NCI-H446 (cell line): ENCODE measurements around the gene MRPL21.
"Not testable (repeated sequence)": the region's sequence is repeated elsewhere in the genome, so short reads cannot be mapped to it uniquely, and the experiment has no call there.

Source experiments
- DNase-seq, 2 experiments: peaks; one replicate each; lab custom pipeline; 2025; lab: John Stamatoyannopoulos, UW

MRPL21 gene

DNA sequence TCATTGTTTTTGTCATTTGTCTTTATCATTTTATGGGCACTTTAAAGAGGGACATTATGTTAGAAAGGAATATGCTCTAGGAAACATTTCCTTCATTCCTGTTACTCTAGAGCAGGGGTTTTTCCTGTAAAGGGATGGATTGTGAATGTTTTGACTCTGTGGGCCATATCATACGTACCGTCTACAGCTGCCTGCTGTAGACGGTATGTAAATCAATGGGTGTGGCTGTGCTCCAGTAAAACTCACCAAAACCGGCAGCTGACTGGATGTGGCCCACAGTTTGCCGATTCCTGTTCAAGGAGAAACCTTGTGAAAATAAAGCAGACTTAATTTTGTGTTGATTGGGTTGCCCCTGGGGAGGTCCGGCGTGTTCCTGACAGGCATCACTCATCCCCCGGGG lies 7.3 kb upstream of the MRPL21 start:
- no peak for DNase-seq

DNA sequence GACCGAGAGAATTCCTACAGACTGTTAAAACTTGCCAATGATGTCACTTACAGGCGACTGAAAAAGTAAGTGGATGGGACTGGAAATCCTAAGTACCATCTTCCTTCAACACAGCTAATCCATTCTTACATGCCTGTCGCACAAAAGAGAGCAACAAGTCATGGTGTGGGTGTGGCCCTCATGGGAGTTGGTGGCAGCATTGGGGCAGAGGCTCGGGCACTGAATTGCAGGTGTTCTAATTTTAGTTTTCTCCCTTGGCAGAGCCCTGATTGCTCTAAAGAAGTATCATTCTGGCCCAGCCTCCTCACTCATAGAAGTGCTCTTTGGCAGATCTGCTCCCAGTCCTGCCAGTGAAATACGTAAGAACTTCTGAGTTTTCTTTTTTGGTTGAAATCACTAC lies 4.6 kb upstream of the MRPL21 start:
- DNase-seq = no peak

DNA sequence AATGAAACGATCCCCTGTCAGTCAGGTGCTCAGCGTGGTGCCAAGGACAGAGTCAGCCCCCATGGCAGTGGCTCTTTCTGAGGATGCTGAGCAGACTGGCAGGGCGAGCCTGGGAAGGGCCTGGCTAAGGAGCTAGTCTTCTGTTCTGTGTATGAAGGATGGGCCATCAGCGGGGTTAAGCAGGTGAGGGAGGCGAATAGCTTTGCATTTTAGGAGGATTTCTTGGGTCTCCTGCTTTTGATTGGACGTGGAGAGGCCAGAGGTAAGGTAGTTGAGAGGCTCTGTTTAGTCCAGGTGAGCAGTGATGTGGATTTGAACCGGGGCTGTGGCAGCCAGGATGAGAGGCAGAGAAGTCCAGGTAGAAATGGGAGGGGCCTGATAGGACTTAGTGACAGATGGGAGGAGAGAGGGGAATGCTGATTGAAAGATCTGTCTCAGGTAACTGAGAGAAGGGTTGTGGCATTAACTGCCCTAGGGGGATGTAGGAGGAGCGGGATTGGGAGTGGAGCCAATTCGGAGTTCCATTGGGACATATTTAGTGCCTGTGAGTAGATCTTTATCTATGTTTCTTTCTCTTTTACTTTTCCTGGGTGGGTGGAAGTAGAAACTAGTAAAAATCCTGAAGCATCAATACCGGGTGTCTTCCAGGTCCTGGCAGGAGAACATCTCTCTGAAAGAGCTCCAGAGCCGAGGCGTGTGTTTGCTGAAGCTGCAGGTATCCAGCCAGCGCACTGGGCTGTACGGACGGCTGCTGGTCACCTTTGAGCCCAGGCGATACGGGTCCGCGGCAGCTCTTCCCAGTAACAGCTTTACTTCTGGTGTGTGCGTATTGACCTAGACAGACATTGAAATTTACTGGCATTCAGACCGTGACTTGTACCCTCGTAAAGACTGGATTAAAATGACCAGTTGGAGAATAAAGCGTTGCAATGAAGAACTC lies 2.1 kb upstream of the MRPL21 start:
- DNase-seq = no peak

DNA sequence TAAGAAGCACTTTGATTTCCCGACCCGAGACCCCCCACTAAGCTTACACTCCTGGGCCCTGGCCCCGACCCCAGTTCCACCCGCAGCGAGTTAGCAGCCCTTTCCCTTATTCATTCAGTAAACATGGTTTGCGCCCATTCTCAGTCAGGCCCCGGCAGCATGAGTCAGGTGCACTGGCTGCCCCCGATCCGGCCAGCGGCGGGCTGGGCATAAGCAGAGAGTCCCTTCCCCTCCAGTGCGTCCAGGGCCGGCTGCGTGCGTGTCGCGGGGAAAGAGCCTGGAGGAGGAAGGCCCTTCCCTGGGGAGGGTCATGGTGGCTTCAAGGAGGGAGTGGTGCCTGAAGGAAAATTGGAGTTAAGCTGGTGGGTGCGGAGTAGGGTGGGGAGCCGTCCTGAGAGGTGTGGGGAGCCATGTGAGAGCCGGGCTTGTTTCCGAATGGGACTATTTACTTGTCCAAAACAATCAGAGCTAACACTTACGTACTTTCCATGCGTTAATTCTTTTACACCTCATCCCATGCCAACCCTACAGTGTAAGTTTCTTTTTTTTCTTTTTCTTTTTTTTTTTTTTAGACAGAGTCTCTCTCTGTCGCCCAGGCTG lies 716 bp upstream of the MRPL21 start:
- no peak for DNase-seq

DNA sequence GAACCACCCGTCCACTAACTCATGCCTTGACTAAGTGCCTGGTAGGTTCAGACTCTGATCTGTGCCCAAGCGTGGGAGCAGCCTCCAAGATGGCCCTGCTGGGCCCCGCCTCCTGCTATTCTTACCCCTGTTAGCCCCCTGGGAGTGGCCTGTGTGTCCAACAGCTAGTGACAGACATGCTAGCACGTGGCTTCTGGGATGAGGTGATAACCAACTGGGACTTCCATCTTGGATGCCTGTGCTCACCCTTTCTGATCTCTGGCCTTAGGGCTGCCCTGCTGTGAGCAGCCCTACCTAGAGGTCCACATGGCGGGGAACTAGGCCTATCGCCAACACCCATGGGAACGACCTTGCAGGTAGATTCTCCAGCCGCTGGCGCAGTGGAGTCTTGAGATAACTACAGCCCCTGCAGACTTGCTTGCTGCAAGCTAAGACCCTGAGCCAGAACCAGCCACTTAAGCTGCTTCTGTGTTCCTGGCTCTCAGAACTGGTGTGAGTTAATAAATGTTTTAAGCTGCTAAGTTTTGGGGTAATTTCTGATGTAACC lies 2.7 kb downstream of the MRPL21 start:
- DNase-seq = no peak

DNA sequence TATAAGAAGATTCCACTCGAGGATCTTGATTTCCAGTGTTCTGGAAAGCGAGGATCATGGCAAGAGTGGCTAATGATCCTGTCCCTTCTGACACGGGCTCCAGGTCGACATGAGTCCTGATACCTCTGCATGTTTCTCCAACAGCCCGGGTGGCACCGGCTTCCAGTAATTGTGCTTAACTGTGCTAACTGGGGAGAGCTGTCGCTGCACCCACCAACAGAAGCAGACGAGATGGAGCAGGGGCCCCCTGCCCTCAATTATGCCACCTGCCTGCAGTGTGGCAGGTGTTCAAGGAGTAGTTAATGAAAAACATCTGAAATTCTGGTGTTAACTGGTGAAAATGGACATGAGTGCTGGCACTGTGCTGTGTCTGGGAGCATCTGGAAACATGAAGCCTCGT lies 6.2 kb downstream of the MRPL21 start:
- DNase-seq = no peak

DNA sequence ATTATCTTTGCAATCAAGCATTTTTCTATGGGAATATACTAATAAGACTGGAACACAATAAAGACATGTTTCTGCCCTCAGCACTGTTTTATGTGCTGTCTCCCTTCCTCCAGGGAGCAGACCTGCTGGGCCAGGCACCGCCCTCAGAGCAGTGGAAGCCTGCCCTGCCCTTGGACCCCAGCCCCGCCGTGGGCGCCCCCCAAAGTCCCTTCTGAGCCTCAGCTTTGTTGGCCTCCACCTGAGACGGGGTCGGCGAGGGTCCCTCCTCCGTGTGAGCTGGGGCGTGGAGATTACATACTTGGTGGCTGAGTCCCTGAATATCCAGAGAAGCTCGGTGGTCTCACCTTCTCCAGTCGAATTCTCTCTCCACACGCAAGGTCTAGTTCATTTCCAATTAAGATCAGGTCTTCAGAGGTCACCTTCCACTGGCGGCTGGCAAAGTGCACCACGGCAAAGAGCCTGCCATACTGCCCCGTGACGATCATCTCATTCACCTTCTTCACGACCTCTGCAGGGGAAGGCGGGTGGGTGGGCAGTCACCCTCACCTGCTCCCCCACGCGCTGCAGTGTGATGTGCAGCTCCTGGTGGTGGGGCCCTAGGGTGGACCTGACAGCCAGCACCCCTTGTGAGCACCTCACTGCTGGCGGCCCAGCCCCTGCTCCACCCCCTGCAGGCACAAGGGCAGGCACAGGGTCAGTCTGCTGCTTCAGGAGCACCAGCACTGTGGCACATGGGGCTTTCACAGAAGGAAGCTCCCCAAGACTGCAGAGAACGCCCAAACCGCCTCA lies 7.3 kb downstream of the MRPL21 start:
- DNase-seq = no peak

DNA sequence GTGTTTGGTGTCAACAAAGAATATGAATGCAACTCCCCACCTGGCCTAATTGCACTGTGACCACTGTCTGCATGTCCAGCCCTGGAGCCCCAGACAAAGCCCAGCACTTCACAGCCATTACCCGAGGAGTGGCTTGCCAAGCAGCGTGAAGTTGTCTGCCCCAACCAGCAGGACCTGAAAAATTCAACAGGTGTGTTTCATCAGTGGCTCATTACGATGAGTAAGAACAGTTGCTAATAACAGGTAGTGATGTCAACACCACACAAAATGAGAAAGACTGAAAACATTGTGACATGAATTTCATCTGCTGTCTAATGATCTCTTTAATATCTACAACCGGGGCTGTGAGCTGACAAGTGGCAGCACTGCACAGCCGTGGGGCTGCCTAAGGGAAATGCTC lies 10.3 kb downstream of the MRPL21 start:
- no peak for DNase-seq

DNA sequence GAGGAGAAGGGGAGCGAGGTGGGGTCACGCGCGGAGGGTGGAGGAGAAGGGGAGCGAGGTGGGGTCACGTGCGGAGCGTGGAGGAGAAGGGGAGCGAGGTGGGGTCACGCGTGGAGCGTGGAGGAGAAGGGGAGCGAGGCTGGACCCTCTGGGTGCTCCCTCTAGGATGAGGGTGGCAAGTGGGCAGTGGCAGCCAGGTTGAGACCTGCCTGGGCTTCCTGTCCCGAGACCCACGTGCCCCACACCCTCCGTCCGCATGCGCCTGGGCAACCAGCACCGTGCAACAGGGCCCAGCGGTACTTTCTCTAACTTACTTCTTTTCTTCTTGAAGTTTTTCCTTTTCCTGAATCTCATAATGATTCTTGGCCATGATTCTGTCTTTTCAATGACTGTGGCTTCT lies 11.1 kb downstream of the MRPL21 start:
- no peak for DNase-seq

DNA sequence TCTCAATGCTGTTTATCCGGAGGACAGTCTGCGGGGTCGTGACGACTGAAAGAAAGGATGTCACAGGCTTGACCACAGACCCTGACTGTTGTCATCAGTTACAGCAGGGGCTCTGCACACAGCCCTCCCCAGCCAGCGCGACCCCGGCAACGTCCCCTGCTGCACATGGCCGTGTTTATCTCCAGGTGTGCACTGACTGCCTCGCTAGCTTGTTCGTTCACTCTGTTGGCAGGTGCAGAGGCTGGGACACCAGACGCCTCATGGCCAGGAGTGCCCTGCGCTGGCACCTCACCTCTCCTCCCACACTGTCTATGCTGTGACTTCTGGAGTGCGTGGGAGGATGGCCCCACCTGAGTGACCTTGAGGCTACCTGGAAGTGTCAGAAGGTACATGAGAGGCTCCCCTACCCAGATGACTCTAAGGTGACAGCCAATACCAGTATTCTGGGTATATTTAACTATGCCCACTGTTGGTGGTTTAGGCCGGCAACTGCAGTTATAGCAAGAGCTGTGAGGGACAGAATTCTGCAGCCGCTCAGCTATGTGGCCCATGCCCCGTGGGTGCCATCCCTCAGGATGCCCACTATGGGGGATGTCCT lies 12.2 kb downstream of the MRPL21 start:
- no peak for DNase-seq

DNA sequence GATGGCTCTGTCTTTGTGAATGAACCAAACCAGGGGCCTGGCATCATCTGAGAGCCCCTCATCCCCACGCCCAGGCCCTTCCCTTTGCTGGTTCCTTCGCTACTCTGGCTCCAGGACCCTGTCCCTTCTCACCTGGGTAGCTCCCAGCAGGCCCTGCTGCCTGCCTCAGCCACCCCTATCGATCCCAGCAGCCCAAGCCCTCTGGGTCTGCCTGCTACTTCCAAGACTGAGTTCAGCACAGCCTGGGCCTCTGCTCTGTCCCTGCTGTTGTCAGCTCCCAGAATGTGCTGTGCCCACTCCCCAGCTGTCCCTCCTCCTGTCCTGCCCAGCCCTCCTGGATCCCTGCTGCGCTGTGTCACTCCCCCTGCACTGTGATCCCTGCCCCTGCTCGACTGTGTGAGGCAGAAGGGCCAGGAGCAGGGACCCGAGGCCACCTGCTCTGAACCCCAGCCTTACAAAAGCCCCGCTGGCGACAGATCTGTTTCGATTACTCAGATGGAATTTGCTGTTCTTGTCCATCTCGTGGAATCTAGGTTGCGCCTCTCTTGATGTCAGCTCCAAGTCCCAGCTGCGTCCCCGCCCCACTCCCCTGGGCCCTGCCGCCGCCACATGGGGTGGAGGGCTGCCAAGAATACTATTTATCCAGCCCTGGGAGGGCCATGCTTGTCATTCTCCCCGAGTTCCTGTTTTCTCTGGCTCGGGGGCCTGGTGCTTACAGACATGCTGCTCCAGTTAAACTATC lies 13.0 kb downstream of the MRPL21 start:
- DNase-seq = no peak

DNA sequence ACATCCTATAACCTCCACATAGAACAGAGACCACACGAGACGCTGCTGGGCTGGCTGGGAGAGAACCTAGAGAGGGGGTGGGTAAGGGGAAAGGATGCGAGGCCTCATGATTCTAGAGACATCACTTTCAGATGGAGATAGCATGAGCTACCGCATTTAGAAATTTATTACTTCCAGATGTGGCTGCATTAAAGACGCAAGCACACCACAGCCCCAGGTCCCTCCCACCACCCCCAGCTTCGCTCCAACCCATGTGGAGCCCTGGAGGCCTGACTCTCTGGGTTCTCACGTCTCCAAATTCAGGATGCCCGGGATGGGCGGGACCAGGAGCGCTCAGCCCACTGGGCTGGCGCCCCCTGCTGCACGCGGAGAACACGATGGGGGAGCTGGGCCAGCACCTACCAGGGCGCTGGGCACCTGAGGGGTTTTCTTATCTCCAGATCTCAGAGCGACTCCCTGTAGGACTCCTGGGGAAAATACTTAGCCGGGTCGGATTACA lies 13.6 kb downstream of the MRPL21 start:
- no peak for DNase-seq

DNA sequence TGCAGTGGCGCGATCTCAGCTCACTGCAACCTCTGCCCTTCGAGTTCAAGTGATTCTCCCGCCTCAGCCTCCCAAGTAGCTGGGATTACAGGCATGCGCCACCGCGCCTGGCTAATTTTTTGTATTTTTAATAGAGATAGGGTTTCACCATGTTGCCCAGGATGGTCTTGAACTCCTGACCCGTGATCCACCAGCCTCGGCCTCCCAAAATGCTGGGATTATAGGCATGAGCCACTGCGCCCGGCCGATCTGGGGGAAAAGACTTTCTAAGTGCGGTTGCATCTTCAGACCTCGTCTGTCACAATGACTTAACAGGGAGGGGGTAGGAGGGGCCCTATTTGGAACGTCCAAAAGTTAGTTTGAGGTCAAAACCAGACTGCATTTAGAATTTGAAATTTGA lies 18.8 kb downstream of the MRPL21 start:
- not testable (repeated sequence) for DNase-seq

DNA sequence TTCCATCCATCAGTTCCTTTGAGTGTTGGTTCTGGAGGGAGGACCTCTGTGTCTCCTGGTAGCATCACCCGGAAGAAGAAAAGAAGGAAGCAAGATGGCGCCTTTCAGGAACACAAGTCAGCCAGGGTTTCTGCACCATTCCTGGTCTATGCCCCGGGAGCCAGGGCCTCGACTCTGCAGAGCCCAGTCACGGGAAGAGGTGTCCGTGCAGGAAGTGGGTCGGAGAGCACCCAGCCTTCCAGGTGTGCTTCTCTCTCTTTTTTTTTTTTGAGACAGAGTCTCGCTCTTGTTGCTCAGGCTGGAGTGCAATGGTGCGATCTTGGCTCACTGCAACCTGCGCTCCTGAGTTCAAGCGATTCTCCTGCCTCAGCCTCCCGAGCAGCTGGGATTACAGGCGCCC lies 21.2 kb downstream of the MRPL21 start:
- no peak for DNase-seq

DNA sequence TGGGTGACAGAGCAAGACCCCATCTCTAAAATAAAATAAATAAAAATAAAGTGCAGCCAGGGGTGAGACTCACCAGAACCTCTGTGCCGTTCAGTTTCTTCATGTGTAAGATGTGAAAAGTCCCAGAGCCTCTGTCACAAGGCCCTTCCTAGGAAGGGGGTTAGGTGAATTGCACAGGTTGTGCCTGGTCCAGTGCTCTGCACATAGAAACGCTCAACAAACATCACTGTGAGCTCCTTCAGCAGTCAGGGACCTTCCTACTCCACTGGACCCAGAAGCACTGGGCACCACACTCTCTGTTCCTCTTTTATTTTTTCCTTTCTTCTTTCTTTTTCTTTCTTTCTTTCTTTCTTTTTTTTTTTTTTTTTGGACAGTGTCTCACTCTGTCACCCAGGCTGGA lies 22.3 kb downstream of the MRPL21 start:
- DNase-seq = no peak

DNA sequence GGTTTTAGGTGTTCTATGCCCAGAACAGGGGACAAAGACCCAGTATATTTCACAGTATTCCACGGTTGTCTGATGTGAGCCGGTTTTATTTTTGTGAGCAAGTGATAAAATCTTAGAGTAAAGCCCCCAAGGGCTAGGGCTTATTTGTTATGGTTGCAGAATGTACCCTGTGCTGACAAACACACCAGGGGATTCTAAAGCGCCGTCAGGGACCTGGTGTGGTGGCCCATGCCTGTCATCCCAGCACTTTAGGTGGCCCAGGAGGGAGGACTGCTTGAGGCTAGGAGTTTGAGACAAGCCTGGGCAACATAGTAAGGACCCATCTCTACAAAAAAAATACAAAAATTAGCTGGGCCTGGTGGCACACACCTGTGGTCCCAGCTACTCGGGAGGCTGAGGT lies 22.8 kb downstream of the MRPL21 start:
- DNase-seq = no peak

DNA sequence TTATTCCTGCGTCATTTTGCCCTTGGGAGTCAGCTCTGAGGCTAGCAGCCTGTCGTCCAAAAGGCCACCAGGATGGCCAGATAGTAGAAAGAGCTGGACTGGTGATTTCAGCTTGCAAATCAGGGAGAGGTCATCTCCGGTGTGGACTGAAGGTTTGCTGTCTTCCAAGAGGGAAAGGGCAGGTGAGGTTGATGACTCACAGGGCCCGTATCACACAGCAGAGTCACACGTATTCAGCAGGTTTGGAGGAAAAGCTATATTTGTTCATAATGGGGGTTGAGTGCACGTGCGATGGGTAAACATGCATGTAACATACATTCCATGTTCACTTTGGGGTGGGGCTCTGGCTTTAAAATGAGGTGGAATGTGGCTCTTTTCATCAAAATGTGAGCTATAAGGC lies 25.6 kb downstream of the MRPL21 start:
- DNase-seq = no peak

DNA sequence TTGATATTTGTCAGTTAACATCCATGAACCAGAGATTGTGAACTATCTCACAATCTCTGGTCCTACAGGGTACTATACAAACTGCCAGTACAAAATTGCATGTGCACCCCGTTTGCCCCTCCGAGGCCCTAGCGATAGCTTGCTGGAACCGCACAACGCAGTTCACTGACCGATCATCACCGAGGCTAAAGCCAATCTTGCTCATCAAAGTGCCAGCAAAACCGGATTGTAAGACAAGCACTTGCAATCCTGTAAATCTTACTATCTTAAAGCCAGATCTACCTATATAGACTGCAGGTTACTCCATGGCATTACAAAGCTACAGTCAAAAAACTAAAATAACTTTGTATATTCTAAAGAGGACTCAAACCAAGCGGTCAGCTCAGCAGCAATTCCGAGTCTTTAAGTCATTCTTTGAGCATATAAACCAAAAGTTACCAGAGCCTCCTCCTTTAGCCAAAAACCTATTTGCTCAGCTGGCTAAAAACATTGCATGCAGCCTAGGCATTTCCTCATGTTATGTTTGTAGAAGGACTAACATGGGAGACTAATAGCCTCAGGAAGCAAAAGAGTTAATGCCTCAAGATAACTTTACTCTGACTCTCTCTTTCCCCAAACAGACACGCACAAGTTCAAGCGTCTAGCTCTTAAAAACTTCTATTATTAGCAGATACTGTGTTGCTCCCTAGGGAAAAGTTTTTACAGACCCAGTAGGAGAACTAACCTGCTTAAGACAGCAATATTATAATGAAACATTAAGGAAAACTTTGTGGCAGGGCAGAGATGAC lies 31.2 kb downstream of the MRPL21 start:
- DNase-seq = no peak

DNA sequence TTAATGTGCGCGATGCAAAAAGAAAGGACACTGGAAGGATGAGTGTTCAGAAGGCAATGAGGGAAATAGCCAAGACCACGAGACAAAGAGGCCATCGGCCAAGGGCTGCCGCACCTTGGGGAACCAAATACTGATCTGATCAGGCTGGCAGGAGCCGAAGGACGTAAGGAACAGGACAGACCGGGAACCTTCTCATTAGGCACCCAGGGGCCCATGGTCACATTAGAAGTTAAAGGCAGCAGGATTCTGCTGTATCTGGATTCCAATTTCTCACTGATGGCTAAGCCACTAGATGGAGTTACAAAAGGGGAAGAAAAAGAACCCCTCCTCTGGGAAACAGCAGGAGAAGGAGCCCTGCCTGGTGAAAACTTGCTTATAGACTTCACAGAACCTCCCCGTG lies 33.2 kb downstream of the MRPL21 start:
- DNase-seq = no peak

DNA sequence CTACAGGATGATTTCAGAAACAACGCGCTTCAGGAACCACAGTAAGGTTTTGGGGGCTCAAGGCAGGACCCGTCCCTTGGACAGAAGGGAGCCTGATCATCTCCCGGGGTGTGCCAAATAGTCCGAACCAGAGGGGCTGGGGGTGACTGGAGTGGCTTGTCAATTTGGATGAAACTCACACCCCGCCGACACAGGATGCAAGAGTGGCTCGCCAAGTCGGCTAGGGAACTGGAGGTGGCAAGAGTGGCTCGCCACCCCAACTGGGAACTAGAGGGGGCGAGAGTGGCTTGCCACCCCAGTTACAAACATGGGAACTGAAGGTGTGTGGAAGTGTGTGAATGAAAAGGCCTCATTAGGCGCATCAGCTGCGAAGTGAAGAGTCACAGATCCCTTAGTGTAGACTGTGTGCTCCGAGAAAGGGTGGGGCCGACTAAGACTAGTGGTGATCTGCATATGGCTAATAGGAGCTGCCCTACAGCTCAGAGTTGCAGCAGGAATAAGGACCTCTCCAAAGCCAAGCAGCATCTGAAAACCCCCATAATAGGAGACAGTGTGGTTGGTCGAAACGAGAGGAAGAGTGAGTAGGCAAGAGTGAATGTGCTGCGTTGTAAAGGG lies 35.3 kb downstream of the MRPL21 start:
- no peak for DNase-seq
